Vagina (tissue), 2 donors: ENCODE results near the gene ALKBH3.

Source experiments
- POLR2A ChIP-seq, 2 donors: fragments of 450-650 bp; IDR thresholded peaks; one replicate each; pipeline ENCODE4 v1.6.1; 2017; ENCODE audit warnings: antibody characterized with exemption in 2 of 2, mild to moderate bottlenecking in 2 of 2, moderate library complexity in 2 of 2
- TF ChIP-seq, protein P1 (sequence below), 3 experiments: fragments of 450-650 bp in 2 of 3; fragments of 200-600 bp in 1 of 3; sonication (generic) in 1 of 3; IDR thresholded peaks; one replicate each; pipeline ENCODE4 v1.5.1; 2017 to 2019; ENCODE audit warnings: antibody characterized with exemption in 3 of 3, mild to moderate bottlenecking in 2 of 3, moderate library complexity in 2 of 3

DNA sequence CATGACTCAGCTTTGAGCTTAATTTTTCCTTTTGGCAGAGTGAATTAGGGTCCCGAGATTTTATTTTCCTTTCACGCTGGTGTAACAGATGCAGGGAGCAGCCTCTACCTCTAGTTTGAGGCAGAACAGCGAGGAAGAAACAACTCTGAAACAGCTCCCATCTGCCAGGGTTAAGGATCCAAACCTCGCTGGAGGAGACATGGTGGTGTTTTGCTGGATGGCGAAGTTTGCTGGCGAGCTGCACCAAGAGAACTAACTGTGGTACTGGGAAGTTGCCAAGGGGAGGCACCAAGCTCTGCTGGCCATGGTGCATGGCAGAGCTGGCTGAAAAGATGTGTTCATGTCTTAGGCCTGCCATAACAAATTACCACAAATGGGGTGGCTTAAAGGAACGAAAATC, 7.6 kb upstream of the ALKBH3 start:
- no peak for TF ChIP-seq POLR2A (IDR thresholded peaks at IDR 0.05)
- TF ChIP-seq, protein P1, sequence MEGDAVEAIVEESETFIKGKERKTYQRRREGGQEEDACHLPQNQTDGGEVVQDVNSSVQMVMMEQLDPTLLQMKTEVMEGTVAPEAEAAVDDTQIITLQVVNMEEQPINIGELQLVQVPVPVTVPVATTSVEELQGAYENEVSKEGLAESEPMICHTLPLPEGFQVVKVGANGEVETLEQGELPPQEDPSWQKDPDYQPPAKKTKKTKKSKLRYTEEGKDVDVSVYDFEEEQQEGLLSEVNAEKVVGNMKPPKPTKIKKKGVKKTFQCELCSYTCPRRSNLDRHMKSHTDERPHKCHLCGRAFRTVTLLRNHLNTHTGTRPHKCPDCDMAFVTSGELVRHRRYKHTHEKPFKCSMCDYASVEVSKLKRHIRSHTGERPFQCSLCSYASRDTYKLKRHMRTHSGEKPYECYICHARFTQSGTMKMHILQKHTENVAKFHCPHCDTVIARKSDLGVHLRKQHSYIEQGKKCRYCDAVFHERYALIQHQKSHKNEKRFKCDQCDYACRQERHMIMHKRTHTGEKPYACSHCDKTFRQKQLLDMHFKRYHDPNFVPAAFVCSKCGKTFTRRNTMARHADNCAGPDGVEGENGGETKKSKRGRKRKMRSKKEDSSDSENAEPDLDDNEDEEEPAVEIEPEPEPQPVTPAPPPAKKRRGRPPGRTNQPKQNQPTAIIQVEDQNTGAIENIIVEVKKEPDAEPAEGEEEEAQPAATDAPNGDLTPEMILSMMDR (IDR thresholded peaks at IDR 0.05) = no peak
